Keratinocyte (primary cell): ENCODE data around the gene LRRC15. TPM values are rescaled to one million over a fixed set of nuclear protein-coding genes. Genes with fewer than 3 reads are reported as not detected.

Experiments used
- DNase-seq: peaks from one replicate; pipeline ENCODE4 v3.0.0-alpha.2; 2011; ENCODE audit warnings: low read depth, missing footprints, low spot score
- FAIRE-seq: peaks from 2 replicates; lab custom pipeline; 2011; peaks lifted over from hg19 to GRCh38; lab: Jason Lieb, UNC
- H2AFZ ChIP-seq: 2 replicates; pipeline ENCODE4 v1.6.0; 2012; ENCODE audit warnings: low read length, control low read depth, inconsistent platforms; ENCODE audit not compliant: control insufficient read depth
- H3K27ac ChIP-seq: 2 replicates; pipeline ENCODE4 v1.5.1; 2011; ENCODE audit warnings: low read length; ENCODE audit not compliant: control insufficient read depth, insufficient read depth
- H3K27me3 ChIP-seq: 3 replicates; pipeline ENCODE4 v1.6.0; 2011; ENCODE audit warnings: low read length; ENCODE audit not compliant: control insufficient read depth, insufficient read depth; ENCODE audit errors: extremely low read depth
- H3K36me3 ChIP-seq, 2 experiments: 2 replicates in 1 of 2; 3 replicates in 1 of 2; pipeline ENCODE4 v1.5.1; 2011; ENCODE audit warnings: low read length in 2 of 2, mild to moderate bottlenecking in 1 of 2; ENCODE audit not compliant: control insufficient read depth in 2 of 2, insufficient read depth in 2 of 2; ENCODE audit errors: extremely low read depth in 1 of 2
- H3K4me1 ChIP-seq: 3 replicates; pipeline ENCODE4 v1.5.1; 2011; ENCODE audit warnings: low read length; ENCODE audit not compliant: control insufficient read depth, insufficient read depth; ENCODE audit errors: extremely low read depth
- H3K4me2 ChIP-seq: 3 replicates; pipeline ENCODE4 v1.6.0; 2011; ENCODE audit warnings: low read depth, low read length; ENCODE audit not compliant: control insufficient read depth, insufficient read depth; ENCODE audit errors: extremely low read depth
- H3K4me3 ChIP-seq, 3 experiments: fragments of 200-600 bp in 1 of 3; sonication (generic) in 1 of 3; 2 replicates in 2 of 3; 3 replicates in 1 of 3; pipeline ENCODE4 v1.5.1; 2011 to 2016; ENCODE audit warnings: low read length in 3 of 3, mild to moderate bottlenecking in 3 of 3, control low read depth in 2 of 3, inconsistent platforms in 1 of 3, low read depth in 1 of 3, mixed read lengths in 1 of 3, mixed run types in 1 of 3, moderate library complexity in 1 of 3; ENCODE audit not compliant: control insufficient read depth in 2 of 3, insufficient read depth in 2 of 3; ENCODE audit errors: extremely low read depth in 1 of 3
- H3K79me2 ChIP-seq: 2 replicates; pipeline ENCODE4 v1.6.0; 2012; ENCODE audit warnings: low read length; ENCODE audit not compliant: control insufficient read depth, insufficient read depth
- H3K9ac ChIP-seq: 3 replicates; pipeline ENCODE4 v1.6.0; 2011; ENCODE audit warnings: low read length; ENCODE audit not compliant: control insufficient read depth, insufficient read depth; ENCODE audit errors: extremely low read depth
- H3K9me1 ChIP-seq: 3 replicates; pipeline ENCODE4 v1.6.0; 2011; ENCODE audit warnings: low read length; ENCODE audit not compliant: control insufficient read depth, insufficient read depth; ENCODE audit errors: extremely low read depth
- H3K9me3 ChIP-seq: 2 replicates; pipeline ENCODE4 v1.5.1; 2012; ENCODE audit warnings: low read depth, low read length; ENCODE audit not compliant: control insufficient read depth
- H4K20me1 ChIP-seq: 3 replicates; pipeline ENCODE4 v1.6.0; 2011; ENCODE audit warnings: low read length; ENCODE audit not compliant: control insufficient read depth, insufficient read depth; ENCODE audit errors: extremely low read depth
- CTCF ChIP-seq, 3 experiments: IDR thresholded peaks in 1 of 3; conservative IDR thresholded peaks in 1 of 3; optimal IDR thresholded peaks in 1 of 3; 2 replicates in 2 of 3; 3 replicates in 1 of 3; pipeline versions ENCODE3 to v1.5.1; 2011; ENCODE audit warnings: low read length in 3 of 3, mild to moderate bottlenecking in 3 of 3, moderate library complexity in 2 of 3, control low read depth in 1 of 3, inconsistent platforms in 1 of 3; ENCODE audit not compliant: insufficient read depth in 2 of 3; ENCODE audit errors: extremely low read depth in 1 of 3
- EZH2 ChIP-seq: IDR thresholded peaks from one replicate; pipeline ENCODE4 v1.6.1; 2012; ENCODE audit warnings: inconsistent platforms, mild to moderate bottlenecking, low read length, moderate library complexity
- dilution Hi-C: fragments of 300-500 bp; cut with MboI; formaldehyde crosslinking; loops from one replicate; pipeline ENCODE4 v1.7.0; 2020; ENCODE audit warnings: low sequenced_read_pairs; ENCODE audit not compliant: extremely low pct_ligation_motif_present
- polyA plus RNA-seq, 5 experiments: library from polyadenylated mRNA; depleted of rRNA in 3 of 5; stranded (reverse) in 3 of 5; stranded (forward) in 1 of 5; unstranded in 1 of 5; fragments of >200 nt; gene quantifications; 1 replicate in 1 of 5; 2 replicates in 3 of 5; 3 replicates in 1 of 5; pipeline versions ENCODE4 v1.2.1 to v1.2.3, GENCODE V29; 2011 to 2012; ENCODE audit warnings: missing spikeins in 2 of 5, low read depth in 1 of 5, low replicate concordance in 1 of 5

The LRRC15 gene
- polyA plus RNA-seq, 1 donor (not counting 4 experiments of a cell fraction or from before 2014, with no cell fraction given), result not detected

GRCh38 chr3:194308601-194309449 lies 60.7 kb downstream of the LRRC15 start:
- H3K27me3 ChIP-seq, result peaks cover 16% of the 10 kb centered on the region
- peak overlapping the region; percentile 37 for H3K4me2 ChIP-seq
- H3K4me3 ChIP-seq, result no peak overlapping the region
- FAIRE-seq (peak; percentile 23), DNase-seq (no peak)
- no peaks in the 10 kb centered on the region for H3K9me1 ChIP-seq
- no peaks in the 10 kb centered on the region for H3K9me3 ChIP-seq
- dilution Hi-C loops, result loop anchor here (25.0 kb wide), 2 partner anchors 147 to 547 kb away; no protein-coding TSS in a partner anchor
- H3K27ac ChIP-seq, result no peak overlapping the region
- H3K9ac ChIP-seq, result no peak overlapping the region
- H4K20me1 ChIP-seq, result no peaks in the 10 kb centered on the region
- peaks cover 24% of the 10 kb centered on the region for H3K4me1 ChIP-seq
- H2AFZ ChIP-seq, result peak overlapping the region; percentile 36
- H3K79me2 ChIP-seq, result no peaks in the 10 kb centered on the region
- H3K36me3 ChIP-seq, result no peaks in the 10 kb centered on the region
- TF ChIP-seq CTCF (optimal IDR thresholded peaks at IDR 0.05 in 1 of 3, IDR thresholded peaks at IDR 0.05 in 1 of 3, conservative IDR thresholded peaks at IDR 0.05 in 1 of 3; ENCODE audit: extremely low read depth in 1 of 3, insufficient read depth in 2 of 3, low read length in 3 of 3) (no peak), EZH2 (no peak)

GRCh38 chr3:194307849-194308248 lies 61.7 kb downstream of the LRRC15 start:
- Histone ChIP-seq H3K36me3 (no peaks in the 10 kb centered on the region), H3K9ac (no peak overlapping the region), H3K9me1 (no peaks in the 10 kb centered on the region), H3K79me2 (no peaks in the 10 kb centered on the region), H4K20me1 (no peaks in the 10 kb centered on the region), H3K4me1 (peaks cover 14% of the 10 kb centered on the region), H3K4me2 (no peak overlapping the region), H3K27ac (no peak overlapping the region), H3K9me3 (no peaks in the 10 kb centered on the region), H2AFZ (no peak overlapping the region), H3K27me3 (peaks cover 6% of the 10 kb centered on the region), H3K4me3 (no peak overlapping the region)
- DNase-seq (no peak), FAIRE-seq (no peak)
- no peak for TF ChIP-seq CTCF (optimal IDR thresholded peaks at IDR 0.05 in 1 of 3, IDR thresholded peaks at IDR 0.05 in 1 of 3, conservative IDR thresholded peaks at IDR 0.05 in 1 of 3; ENCODE audit: extremely low read depth in 1 of 3, insufficient read depth in 2 of 3, low read length in 3 of 3)
- TF ChIP-seq EZH2, result no peak
- dilution Hi-C loops, result loop anchor here (25.0 kb wide), 2 partner anchors 146 to 546 kb away; no protein-coding TSS in a partner anchor
